ENCODE data around the gene PPIL4. TPM values are rescaled to one million over a fixed set of nuclear protein-coding genes. Genes with fewer than 3 reads are reported as not detected.
"Not testable (repeated sequence)": the region's sequence is repeated elsewhere in the genome, so short reads cannot be mapped to it uniquely, and the experiment has no call there.

The PPIL4 gene
- total RNA-seq, 1 experiment from 2014 or later, result 19.7 TPM

DNA sequence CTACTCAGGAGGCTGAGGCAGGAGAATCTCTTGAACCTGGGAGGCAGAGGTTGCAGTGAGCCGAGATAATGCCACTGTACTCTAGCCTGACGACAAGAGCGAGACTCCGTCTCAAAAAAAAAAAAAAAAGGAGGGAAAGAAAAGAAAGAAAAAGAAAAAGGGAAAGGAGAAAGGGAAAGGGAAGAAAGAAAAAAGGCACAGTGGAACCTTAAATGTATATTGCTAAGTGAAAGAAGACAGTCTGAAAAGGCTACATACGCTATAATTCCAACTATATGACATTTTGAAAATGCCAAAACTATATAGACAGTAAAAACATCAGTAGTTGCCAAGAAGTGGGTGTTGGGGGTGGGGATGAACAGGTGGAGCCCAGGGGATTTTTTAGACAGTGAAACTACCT is 16.2 kb downstream of the PPIL4 start:
- DNase-seq (ENCODE audit: low spot score), result no peak

DNA sequence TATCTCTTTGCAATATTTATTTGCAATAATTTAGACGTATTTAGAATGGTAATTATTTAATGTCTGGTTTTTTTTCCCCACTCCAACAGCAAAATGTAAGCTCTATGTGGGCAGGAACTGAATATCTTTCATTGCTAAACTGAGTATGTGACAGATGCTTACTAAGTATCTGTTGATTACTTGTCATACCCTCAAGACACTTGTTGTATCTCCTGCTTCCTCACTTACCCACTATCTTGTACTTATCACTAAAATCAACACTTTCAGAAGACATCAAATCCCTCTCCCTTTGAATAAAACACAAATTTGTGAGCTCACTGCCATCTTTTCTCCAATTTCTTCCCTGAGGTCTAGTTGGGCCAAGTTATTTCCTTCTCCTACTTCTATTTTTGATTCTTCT is 30.3 kb downstream of the PPIL4 start:
- no peak for DNase-seq (ENCODE audit: low spot score)

DNA sequence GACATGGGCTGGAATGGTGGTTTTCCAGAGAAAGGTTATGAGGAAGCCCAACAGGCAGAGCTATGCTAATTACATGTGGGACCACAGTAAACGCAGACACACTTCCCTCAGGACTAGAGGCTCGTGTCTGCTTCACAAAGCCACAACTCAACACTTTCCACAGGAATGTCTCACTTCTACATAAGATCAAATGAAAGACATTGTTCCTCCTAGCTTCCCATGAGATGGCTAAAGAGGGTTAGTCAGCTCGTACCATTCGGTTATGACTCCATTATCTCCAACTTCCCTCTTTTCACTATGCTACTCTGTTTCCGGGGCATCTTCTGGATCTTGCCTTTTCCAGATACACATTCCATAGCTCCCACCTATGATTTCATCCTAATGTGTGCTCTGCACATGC is 31.9 kb downstream of the PPIL4 start:
- no peak for DNase-seq (ENCODE audit: low spot score)

DNA sequence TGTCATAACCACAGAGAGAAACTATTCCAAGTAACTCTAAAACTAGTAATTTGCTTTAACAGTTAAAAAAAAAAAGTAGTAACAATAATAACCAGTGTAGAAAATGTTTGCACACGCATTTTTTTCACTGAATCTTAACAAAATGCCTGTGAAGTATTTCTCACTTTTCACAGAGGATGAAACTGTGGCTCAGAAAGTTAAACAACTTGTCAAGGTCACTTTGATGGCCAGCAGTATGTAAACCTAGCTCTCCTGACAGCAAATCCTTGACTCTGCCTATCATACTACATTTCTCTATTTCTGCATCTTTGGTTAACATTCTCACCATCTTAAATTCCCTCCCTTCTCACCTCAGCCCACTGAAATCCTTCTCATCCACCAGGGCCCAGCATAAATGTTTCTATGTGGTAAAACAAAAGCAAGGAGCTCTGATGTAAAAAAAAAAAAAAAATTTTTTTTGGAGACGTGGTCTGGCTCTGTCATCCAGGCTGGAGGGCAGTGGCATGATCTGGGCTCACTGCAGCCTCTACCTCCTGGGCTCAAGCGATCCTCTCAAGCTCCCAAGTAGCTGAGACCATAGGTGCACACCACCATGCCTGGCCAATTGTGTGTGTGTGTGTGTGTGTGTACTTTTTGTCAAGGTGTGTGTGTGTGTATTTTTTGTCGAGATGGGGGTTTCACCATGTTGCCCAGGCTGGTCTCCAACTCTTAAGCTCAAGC is 34.9 kb downstream of the PPIL4 start:
- DNase-seq (ENCODE audit: low spot score), result no peak

DNA sequence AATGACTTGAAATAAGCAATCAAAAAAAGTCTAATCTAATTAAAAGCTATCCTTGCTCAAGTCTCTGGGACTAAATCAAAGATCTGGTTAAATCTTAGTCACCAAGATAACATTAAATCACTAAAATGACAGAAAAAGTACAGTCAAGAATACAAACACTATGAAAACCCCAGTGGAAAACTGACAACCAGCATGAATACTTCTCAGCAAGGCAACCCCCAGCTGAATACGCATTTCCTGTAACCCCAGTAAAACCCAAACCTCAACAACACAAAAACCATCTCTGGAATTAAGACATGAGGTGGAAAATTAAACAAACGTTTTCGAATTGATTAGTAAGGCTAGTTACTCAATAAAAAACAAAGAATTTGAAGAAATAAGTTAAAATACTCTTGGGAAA is 37.4 kb downstream of the PPIL4 start:
- DNase-seq (ENCODE audit: low spot score), result no peak

DNA sequence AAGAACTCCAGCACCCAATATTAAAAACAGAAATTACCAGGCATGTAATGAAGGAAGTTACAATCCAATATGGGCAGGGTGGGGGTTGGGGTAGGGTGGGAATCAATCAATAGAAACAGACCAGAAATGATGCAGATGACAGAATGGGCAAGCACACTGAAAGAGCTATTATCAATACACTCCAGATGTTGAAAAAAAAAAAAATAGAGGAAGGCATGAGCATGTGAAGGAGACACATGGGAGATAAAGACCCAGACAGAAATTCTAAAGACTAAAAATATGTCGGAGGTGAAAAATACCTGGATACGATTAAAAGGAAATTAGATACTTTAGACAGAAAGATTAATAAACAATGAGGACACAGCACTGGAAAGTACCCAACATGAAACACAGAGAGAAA is 42.0 kb downstream of the PPIL4 start:
- DNase-seq (ENCODE audit: low spot score), result no peak

DNA sequence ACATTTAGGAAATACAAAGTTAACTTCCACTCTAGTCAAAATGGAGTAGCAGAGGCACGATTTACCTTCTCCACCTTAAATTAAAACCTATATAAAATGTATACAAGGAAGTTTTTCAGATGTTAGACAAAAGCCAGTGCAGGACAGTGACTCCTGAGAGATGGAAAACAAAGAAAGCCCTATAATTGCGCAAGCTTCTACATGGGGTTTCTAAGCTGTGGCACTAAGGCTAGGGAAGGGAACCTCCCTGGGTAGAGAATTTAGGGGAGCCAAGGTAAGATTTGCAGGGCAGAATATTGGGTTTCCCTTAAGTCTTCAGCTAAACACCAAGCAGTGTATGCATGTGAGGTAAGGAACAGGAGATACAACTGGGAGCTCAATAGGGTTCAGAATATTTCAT is 42.6 kb downstream of the PPIL4 start:
- no peak for DNase-seq (ENCODE audit: low spot score)

DNA sequence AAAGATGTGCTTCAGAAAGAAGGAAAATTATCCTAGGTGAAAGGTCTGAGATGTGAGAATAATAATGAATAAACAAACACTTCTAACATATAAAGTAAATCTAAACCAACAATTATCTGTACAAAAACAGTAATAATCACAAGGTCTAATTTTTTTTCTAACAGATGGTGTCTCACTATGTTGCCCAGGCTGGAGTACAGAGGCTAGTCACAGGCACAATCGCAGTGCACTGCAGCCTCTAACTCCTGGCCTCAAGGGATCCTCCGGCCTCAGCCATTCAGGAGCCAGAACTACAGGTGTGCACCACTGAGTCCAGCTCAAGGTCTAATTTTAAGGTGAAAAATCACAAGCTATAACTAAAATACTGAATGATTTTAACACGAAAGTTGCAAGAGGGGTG is 44.1 kb downstream of the PPIL4 start:
- no peak for DNase-seq (ENCODE audit: low spot score)

DNA sequence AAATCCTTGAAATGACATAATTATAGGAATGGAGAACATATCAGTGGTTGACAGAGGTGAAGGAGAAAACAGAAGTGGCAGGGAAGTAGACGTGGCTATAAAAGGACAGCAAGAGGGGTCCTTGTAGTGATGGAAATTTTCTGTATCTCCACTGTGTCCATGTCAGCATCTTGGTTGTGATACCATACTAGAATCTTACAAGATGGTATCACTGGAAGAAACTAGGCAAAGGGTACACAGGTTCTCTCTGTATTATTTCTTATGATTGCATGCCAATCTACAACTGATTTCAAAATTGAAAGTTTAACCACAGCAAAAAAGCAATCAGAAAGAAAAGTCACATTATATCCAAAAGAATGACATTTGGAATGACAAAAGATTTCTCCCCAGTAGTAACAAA is 44.6 kb downstream of the PPIL4 start:
- DNase-seq (ENCODE audit: low spot score), result no peak

DNA sequence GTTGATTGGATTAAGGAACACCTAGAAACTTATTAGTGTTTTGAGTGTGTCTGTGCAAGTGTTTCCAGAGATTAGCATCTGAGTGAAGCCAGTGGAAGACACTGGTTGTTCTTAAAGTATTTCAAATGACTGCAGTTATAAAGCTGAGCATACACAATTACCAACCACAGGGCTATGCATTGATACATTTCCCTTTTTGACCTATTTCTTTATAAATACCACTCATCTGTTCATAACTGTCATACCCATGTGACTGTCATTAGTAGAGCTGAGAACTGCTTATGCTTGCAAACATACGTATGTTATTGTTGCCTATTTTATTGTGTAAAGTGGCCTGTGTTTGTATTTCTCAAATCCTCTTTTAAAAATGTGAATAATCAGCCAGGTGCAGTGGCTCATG is 45.7 kb downstream of the PPIL4 start:
- DNase-seq (ENCODE audit: low spot score), result no peak

DNA sequence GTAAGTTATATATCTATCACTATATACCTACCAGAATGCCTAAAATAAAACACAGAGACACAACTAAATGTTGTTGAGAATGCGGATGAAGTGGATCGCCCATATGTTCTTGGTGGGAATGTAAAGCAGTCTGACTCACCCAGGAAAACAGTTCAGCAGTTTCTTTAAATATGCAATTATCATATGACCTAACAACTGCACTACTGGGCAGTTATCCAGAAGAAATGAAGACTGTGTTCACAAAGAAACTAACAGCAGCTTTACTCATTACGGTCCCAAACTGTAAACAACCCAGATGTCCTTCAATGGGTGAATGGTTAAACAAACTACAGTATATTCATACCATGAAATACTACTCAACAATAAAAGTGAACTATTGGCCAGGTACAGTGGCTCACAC is 46.8 kb downstream of the PPIL4 start:
- DNase-seq (ENCODE audit: low spot score), result peak; percentile 77

DNA sequence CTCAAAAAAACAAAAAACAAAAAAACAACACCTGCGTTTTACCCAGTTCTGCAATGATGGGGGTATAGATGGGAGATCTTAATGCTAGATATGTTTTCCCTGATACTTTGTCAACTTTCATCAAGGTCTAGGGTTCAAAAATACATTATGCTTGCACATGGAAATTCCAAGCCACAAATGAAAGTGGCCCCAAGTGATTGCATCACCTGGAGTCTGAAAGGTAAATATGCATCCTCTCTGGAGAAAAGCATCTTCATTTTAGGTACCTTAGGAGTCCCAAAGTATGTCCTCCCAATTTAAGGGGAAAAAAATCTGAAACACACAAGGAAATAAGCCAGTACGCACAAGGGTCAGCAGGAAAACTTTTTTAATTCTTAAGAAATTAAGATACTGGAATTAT is 48.5 kb downstream of the PPIL4 start:
- no peak for DNase-seq (ENCODE audit: low spot score)

DNA sequence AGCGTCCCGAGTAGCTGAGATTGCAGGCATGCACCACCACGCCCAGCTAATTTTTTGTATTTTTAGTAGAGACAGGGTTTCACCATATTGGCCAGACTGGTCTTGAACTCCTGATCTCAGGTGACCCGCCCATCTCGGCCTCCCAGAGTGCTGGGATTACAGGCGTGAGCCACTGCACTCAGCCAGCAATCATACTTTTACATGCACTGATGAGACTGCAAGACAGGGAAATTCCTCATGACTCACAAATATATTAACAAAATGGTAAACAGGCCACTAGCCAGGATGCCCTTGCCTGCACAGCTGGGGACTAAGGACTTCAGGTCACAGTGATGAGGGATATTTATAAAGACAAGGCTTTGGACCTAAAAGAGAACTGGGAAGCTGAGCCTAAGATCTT is 49.2 kb downstream of the PPIL4 start:
- DNase-seq (ENCODE audit: low spot score), result peak; percentile 54

DNA sequence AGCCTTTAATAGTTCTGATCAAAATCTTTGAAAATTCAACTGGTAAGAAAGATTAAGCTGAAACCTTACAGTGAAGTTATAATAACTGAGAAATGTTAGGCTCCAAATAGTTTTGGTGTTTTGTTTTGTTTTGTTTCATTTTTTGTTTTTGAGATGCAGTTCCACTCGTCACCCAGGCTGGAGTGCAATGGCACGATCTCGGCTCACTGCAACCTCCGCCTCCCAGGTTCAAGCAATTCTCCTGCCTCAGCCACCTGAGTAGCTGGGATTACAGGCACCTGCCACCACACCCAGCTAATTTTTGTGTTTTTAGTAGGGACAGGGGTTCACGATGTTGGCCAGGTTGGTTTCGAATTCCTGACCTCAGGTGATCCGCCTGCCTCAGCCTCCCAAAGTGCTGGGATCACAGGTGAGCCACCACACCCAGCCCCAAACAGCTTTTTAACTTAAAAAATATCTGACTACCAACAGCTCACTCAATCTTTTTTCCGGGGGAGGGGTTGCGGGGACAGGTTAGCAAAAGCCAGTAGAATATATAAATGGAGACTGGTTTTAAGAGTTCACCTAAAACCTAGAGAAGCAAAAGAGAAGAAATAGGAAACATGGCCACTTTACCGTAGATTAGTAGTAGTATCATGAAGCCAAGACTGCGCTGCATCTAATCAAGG is 50.4 kb downstream of the PPIL4 start:
- DNase-seq (ENCODE audit: low spot score), result not testable (repeated sequence)

DNA sequence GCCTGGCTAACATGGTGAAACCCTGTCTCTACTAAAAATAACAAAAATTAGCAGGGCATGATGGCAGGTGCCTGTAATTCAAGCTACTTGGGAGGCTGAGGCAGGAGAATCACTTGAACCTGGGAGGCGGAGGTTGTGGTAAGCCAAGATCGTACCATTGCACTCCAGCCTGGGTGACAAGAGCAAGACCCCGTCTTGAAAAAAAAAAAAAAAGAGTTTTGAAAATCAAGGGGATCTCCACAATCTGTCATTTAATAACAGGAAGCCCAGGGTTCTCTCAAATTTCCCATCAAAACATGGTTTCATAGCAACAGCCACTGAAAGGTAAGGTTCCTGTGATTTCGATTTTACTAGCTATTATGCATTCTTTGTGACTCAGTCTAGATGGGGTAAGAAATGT is 51.0 kb downstream of the PPIL4 start:
- DNase-seq (ENCODE audit: low spot score), result not testable (repeated sequence)

DNA sequence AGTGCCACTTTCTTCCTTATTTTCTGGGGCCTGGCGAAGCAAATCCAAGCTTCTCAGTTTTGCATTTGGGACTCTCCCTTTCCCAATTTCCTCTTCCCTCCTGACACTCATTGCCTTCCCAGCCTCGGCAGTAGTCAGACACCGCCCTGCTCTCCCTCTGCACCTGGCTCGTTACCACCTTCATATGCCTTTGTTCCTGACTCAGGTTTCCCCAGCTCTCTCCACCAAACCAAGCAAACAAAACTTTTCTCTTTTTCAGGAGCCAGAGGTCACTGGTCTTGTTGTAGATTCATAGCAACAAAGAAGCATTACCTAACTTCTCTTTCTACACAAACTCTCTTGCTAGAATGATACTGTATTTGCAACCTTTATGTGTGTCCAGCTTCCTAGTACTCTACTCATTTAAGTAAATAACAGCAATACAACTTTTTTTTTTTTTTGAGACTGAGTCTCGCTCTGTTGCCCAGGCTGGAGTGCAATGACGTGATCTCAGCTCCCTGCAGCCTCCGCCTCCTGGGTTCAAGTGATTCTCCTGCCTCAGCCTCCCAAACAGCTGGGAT is 52.0 kb downstream of the PPIL4 start:
- DNase-seq (ENCODE audit: low spot score), result no peak

DNA sequence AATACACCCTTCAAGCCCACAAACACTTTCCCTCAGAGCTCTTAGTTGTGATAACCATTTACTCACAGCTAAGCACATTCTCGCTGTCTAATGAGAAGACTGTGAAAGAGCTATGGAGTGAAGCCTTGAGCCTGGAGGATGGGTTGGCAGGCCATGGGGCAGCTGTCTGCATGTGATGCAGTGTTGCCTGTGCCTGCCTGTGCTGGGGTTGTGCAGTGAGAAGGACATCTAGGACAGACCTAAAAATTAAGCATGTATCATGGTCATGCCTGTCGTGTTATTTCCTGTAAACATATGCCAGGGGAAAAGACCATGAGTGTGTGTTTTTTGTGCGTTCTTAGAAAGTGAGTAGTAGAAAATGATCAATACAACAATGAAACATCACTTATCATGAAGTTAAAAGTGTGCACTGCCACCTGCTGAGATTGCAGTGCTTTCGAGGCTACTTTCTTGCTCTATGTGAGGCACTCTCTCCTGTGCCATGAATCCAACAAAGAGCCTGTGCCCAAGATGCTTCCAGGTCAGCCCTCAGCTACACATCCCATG is 53.0 kb downstream of the PPIL4 start:
- no peak for DNase-seq (ENCODE audit: low spot score)

DNA sequence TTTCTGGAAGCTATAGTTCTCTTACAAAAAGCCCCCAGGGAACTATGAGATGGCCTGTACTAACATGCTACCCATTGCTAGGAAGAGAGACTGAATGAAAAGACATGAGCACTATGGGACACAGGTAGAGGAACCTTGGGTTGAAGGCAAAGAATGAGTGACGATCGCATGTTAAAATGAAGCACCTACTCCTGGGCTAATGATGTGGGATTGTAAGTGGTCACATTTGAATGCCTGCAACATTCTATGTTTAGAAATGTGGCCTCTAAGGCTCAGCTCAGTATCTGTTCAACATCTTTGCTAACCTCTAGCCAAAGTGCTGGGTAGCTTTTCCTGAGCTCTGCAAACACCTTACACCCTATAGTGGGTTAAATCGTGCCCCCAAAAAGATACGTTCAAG is 55.9 kb downstream of the PPIL4 start:
- no peak for DNase-seq (ENCODE audit: low spot score)

DNA sequence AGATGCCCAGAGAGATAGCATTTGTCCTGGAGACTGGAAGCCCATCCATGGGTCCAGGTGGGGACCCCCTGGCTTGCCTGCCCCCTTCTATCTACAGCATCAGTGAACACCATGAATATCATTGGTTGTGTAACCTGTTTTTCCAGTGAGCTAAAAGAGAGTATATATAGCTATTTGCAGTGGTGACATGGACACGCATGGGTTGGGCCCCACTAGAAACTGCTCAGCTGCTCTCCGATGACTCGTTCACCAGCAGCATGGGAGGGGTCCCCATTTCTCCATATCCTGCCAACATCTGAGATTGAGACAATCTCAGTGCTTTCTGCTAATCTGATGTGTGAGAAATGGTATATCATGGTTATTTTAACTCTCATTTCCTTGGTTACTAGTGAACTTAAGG is 57.0 kb downstream of the PPIL4 start:
- no peak for DNase-seq (ENCODE audit: low spot score)

DNA sequence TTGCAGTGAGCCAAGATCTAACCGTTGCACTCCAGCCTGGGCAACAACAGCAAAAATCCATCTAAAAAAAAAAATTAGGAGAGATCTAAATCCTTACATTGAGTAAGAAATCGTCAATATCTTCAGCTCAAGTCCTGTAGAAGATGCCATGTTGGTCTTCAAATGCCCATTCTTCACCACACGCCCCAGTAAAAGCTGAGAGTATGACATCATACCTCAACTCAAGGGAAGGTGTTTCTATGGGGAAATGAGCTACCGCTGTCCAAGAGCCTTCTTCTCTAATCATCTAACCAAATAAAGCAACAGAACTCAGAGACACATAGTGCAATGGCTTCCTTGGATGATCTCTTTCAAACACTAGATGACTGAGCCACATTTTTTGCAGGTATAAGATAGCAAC is 58.5 kb downstream of the PPIL4 start:
- DNase-seq (ENCODE audit: low spot score), result no peak

DNA sequence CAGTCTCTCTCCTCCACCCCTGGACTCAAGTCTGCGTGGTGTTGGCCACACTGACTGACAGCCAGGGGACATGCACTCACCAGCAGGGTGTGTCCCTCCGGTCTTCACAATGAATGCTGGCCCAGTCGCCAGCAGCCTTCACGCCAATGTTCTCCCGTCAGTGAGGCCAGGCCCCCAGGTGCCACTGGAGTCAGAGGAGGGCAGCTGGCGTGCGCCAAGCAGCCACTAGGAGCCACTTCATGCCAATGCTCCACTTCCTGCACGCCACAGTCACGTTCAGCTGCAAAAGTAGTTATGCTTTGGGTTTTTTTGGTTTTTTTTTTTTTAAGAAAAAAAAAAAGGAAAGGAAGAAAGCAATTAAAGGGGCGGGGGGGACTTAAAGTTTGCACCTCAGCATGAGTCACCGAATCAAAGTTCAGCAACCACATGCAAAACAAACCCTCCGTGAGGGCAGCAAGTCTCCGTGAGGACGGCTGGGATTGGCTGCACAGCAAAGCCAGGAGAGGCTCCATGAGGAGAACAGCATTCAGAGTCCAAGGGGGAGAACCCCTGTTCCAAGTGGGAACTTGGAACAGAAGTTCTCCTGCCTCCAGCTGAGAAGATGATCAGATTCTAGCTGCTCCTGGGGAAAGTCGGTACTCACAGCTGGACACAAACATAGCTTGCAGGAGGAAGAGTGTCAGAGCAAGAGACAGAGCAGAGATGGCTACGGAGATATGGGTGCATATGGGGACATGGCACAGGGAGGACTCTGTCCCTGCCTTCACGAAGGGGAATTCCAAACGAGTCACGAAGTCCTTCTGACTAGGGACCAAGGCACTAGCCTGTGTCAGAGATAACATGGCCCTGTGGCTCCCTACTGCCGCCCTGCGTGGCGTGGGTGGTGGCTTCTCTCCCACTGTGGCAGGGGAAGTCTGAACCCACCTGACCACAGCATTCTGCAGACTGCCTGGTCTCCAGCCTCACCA is 60.8 kb downstream of the PPIL4 start, which contains the start of gene ZC3H12D:
TSS of gene ZC3H12D (minus strand) at position 282 of the 968 bp plus-strand sequence. CDS start 10,471 bp downstream, outside the sequence.
- peak; percentile 78 for DNase-seq (ENCODE audit: low spot score)
